ENCODE data around the gene DLGAP4. TPM values are rescaled to one million over a fixed set of nuclear protein-coding genes. Genes with fewer than 3 reads are reported as not detected.

Gene DLGAP4
- total and polyA plus RNA-seq, 2 of the 13 experiments (the other 11 are each of a cell fraction or from before 2014, with no cell fraction given), result 15.2 to 26.7 TPM

GRCh38 chr20:36571564-36572504 lies 265.7 kb downstream of the DLGAP4 start (continued):
- no peak for TF ChIP-seq TFDP2 (CRISPR knock-in tag; IDR thresholded peaks at IDR 0.05)
- TF ChIP-seq HINFP (CRISPR knock-in tag; IDR thresholded peaks at IDR 0.05; ENCODE audit: low read depth), result peak; percentile 71; the same call in 1 of the 2 replicates
- peak; percentile 48; the same call in 1 of the 2 replicates for TF ChIP-seq MXD3 (CRISPR knock-in tag; IDR thresholded peaks at IDR 0.05)
- TF ChIP-seq HMGXB4 (CRISPR knock-in tag; IDR thresholded peaks at IDR 0.05; ENCODE audit: borderline replicate concordance in 1 of 2, low read depth in 1 of 2), result peak; percentile 37 to 50; a peak in 1 of 4 replicates
- TF ChIP-seq PAXIP1 (CRISPR knock-in tag; conservative IDR thresholded peaks at IDR 0.05), result peak; percentile 29; the same call in 1 of the 2 replicates
- no peak for TF ChIP-seq SOX13 (IDR thresholded peaks at IDR 0.05)
- peak in 1 of 2 experiments; percentile 24; a peak in 1 of 4 replicates for TF ChIP-seq SOX13 (CRISPR knock-in tag; conservative IDR thresholded peaks at IDR 0.05 in 1 of 2, IDR thresholded peaks at IDR 0.05 in 1 of 2)
- 0 out of 2 replicates have a peak, but pooled peaks have one; percentile 17 for TF ChIP-seq TFDP1 (CRISPR knock-in tag; IDR thresholded peaks at IDR 0.05; ENCODE audit: borderline replicate concordance)
- TF ChIP-seq ATF7 (IDR thresholded peaks at IDR 0.05), result no peak
- TF ChIP-seq ATF7 (CRISPR knock-in tag; IDR thresholded peaks at IDR 0.05), result 0 out of 2 replicates have a peak, but pooled peaks have one; percentile 51
- peak; percentile 30 for TF ChIP-seq XRCC5 (optimal IDR thresholded peaks at IDR 0.05; ENCODE audit: low read length)
- peak; percentile 24; the same call in 1 of the 2 replicates for TF ChIP-seq GATAD2A (CRISPR knock-in tag; IDR thresholded peaks at IDR 0.05)
- 0 out of 2 replicates have a peak, but pooled peaks have one; percentile 42 for TF ChIP-seq ZNF350 (CRISPR knock-in tag; IDR thresholded peaks at IDR 0.05; ENCODE audit: borderline replicate concordance, low read depth)
- peak; percentile 39 for TF ChIP-seq SPEN (CRISPR knock-in tag; IDR thresholded peaks at IDR 0.05; ENCODE audit: low read depth)
- no peak for TF ChIP-seq LCORL (IDR thresholded peaks at IDR 0.05)
- TF ChIP-seq LCORL (CRISPR knock-in tag; IDR thresholded peaks at IDR 0.05), result 0 out of 2 replicates have a peak, but pooled peaks have one; percentile 45
- 0 out of 2 replicates have a peak, but pooled peaks have one; percentile 59 for TF ChIP-seq ZNF205 (CRISPR knock-in tag; IDR thresholded peaks at IDR 0.05)
- TF ChIP-seq PHF20 (CRISPR knock-in tag; IDR thresholded peaks at IDR 0.05), result no peak

All from HepG2 (cell line).